GOT3 (cell line): ENCODE measurements around the gene SLC25A33.

Experiments used
- DNase-seq: peaks from one replicate; lab custom pipeline; 2025; ENCODE audit warnings: mixed read lengths; lab: John Stamatoyannopoulos, UW

The SLC25A33 gene

DNA sequence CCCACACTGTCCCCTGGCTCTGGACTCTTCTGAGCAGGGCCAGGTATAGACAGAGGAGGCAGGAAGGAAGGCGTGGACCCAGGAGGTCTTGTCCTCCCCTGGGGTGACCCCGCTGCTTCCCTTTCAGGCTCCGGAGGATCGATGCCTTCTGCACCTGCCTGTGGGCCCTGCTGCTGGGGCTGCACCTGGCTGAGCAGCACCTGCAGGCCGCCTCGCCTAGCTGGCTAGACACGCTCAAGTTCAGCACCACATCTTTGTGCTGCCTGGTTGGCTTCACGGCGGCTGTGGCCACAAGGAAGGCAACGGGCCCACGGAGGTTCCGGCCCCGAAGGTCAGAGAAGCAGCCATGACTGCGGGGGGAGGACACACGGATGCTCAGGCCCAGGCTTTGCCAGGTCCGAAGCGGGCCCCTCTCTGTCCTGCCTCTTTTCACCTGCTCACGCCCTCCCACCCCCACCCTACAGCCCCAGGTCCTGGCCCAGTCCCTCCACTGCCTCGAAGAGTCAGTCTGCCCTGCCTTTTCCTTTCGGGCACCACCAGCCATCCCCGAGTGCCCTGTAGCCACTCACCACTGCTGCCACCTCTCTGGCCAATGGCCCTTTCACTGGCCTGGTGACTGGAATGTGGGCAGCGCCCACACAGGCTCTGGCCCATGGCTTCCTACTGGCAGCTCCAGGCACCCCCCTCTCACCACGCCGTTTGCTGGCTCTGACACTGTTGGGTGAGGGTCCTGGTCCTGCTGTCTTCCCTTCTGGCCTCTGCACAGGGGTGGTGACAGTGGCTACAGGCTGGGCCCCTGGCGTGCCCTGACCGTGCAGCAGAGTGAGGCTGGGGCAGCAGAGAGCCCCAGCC lies 62.9 kb downstream of the SLC25A33 start:
- DNase-seq: no peak

DNA sequence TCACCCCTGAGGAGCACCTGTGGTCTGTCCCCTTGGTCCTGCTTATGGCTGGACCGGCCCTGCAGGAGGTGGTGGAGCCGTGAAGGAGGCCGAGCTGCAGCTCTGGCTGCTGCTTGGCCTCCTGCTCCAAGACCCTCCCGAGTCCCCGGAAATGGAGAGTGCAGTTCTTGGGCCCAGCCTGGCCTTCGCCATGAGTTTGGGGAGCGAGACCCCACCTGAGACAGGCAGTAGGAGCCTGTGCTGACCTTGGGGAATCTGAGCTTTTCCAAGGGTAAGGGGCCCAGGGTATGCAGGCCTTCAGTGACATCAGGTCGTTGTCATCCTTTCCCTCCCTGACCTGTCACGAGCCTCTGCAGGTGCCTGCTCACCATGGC lies 63.5 kb downstream of the SLC25A33 start:
- DNase-seq: no peak

DNA sequence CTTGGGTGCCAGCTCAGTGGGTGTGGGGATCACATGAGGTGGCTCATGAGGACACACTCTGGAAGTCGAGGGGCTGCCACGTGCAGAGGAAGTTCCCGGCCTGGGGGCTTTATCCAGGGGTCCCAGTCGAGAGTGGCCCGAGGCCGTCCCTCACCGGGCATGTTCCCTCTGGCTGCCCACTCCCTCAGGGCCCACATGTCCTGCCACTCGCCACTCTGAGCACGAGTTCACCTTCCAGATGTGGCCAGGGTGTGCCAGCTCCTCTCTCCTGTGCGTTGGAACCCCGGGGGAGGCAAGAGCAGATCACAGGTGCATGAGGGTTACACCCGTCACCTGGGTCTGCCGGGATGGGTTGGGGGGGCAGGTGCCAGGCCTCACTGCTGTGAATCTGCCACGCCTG lies 64.0 kb downstream of the SLC25A33 start:
- no peak for DNase-seq

- DNase-seq: no peak
Observed at GRCh38 chr1:9603766-9604753, 64.8 kb downstream of the SLC25A33 start.

DNA sequence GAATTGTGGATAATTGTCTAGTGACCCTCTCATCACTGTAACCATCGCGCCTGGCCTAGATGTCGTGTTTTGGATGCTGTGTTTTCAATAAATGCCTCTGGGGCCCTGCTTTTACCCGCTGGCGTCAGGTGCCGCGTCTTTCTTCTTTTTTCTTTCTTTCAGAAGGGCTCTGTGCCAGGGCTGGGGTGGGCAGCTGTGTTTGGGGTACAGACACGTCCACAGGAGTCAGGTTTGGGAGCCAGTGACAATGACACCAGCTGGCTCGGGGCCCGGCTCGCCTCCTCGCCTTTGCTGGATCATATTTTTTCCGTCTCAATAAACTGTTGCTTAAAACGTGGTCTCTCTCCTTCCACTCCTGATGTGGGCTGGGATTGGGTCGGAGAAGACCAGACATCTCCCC lies 65.6 kb downstream of the SLC25A33 start:
- no peak for DNase-seq

DNA sequence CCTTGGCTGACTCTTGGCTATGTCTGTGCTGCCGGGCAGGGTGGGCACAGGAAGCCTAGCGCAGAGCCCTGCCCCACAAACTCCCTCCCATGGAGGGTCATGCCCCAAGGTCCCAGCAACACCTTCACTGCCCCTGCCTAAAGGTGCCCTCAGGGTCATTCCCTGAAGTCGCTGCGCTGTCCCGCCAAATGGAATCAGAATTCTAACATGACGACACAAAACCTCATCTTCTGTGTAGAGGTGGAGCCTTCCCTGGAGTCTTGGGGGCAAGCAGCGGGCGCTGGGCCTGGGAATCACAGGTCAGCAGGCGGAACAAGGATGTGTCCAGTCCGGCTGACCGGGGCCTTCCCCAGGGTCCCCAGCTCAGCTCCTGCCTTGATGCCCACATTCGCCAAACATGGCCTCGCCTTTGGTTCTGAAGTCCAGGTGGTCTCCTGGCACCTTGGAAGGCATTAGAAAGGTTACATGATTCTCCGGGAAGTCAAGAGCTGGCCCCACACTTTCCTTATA lies 66.7 kb downstream of the SLC25A33 start:
- no peak for DNase-seq

DNA sequence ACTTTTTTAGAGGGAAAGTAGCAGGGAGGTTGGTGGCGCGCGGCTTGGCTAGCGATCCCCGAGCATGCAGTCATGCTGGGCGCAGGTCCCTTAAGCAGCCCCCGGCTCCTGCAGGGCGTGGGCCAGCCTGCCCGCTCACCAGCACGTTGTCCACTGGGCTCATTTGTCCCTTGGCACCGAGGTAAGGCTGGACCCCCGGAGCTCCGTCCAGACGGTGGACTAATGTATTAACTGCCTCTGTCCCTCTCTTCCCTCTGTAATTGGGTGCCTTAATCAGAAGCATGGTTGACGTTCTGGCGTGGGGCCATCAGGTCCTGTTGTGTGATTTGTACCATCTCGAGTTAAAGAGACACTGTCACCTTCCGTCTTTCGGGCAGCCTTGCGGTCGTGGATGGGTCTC lies 67.2 kb downstream of the SLC25A33 start:
- no peak for DNase-seq

GRCh38 chr1:9606948-9607347 lies 67.7 kb downstream of the SLC25A33 start:
- DNase-seq: no peak

DNA sequence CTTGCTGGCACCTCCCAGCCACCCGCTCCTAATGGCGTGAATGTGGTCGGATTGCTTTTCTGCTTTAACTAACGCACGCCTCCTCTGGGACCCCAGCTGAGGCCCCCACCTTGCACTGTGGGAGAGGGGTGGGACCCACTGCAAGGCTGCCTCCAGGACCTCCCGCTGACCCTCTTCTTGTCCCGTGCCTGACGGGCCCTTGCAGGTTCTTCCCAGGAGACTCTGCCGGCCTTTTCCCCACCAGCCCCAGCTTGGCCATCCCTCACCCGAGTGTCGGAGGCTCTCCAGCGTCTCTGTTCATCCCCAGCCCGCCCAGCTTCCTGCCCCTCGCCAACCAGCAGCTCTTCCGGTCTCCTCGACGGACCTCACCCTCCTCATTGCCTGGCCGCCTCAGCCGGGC lies 68.1 kb downstream of the SLC25A33 start:
- DNase-seq: no peak

DNA sequence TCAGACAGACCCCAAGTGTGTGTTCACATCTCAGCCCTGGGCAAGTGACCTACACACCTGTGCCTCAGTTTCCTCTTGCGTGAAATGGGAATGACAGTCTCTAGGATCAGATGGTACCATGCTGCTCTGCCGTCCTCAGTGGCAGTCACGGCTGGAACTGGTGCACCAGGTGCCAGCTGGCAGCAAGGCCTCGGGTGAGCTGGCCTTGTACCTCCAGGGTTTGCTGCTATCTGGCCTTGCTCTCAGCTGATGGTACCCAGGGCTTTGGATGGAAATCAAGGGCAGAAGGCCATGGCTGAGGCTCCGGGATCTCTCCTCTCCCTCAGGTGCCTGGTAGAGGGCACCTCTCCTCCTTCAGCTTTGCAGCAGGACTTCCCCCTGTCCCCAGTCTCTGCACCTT lies 70.7 kb downstream of the SLC25A33 start:
- no peak for DNase-seq

DNA sequence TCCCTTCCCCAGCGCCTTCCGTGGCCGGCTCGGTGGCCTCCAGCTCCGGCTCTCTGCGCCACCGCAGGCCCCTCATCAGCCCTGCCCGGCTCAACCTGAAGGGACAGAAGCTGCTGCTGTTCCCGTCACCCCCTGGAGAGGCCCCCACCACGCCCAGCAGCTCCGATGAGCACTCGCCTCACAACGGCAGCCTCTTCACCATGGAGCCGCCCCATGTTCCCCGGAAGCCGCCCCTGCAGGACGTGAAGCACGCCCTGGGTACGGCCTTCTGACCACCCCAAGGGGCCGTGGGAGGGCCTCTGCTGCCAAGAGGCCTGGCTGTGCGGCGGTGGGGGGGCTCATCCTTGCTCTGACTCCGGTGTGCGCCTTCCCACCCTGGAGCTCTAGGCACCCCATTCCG lies 71.3 kb downstream of the SLC25A33 start:
- no peak for DNase-seq

DNA sequence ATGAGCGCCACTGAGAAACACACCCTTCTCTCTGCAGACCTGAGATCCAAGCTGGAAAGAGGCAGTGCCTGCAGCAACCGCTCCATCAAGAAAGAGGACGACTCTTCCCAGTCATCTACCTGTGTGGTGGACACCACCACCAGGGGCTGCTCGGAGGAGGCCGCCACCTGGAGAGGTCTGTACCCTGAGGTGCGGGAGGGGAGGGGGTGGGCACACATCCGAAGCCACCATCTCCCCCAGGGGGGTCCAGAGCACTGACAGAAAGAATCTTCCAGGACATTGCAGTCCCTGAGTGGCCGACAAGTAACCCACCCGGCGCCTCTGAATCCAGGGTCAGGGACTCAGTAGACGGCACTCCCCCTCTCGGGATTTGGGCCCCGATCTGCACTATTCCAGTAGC lies 72.5 kb downstream of the SLC25A33 start:
- DNase-seq: no peak

DNA sequence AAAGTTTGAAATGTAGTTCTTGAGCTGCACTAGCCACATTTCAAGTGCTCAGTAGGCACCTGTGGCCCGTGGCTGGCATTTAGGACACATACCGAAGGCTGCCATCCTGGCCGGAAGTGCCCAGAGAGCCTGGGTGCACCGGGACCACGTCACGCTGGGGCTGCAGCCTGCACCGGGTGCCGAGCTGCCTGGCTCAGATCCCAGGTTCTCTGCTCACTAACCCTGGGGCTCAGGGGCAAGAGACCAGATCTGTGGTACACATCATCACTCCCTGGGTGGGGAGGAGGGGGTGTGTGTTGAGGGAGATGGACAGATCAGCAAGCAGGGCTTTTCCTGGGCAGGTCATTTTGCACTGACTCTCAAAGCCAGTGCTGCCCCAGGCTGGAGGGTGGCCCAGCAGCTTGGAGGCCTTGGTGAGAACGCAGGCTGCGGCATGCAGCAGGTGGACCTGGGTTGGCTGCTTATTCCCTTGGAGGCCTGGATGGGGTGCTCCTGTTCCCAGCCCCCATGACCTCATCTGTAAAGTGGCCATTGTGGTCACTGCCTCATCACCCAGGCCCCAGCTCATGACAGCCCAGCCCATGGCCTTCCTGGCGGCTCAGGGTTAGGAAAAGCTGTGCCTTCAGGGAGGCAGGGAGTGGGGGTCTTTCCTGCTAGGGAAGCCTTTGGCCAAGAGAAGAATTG lies 73.0 kb downstream of the SLC25A33 start:
- no peak for DNase-seq

- no peak for DNase-seq
Observed at GRCh38 chr1:9612871-9613624, 73.8 kb downstream of the SLC25A33 start.

GRCh38 chr1:9613625-9614299 lies 74.5 kb downstream of the SLC25A33 start:
- DNase-seq: no peak

GRCh38 chr1:9615316-9616063 lies 76.2 kb downstream of the SLC25A33 start:
- DNase-seq: peak; percentile 9

GRCh38 chr1:9618909-9619679 lies 79.8 kb downstream of the SLC25A33 start:
- DNase-seq: no peak

DNA sequence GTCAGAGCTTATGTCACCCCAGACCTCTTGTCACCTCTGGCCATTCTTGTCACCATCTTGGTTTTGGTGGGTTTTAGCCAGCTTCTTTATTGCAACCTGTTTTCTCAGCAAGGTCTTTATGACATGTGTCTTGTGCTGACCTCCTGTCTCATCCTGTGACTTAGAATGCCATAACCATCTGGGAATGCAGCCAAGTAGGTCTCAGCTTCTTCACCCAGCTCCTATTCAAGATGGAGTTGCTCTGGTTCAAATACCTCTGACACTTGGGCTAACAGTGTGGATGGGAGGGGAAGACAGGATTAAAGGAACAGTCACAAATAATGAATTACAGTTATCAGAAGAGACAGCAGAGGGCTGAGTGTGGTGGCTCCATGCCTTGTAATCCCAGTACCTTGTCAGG lies 81.8 kb downstream of the SLC25A33 start:
- DNase-seq: no peak

- DNase-seq: no peak
Observed at GRCh38 chr1:9624081-9624480, 84.8 kb downstream of the SLC25A33 start.
